NCI-H1930 (cell line): Measurements from ENCODE around the gene ACOXL.

Experiments used
- DNase-seq, 2 experiments: peaks; one replicate each; lab custom pipeline; 2025; lab: John Stamatoyannopoulos, UW

Gene ACOXL

GRCh38 chr2:110755491-110756078 is 23.2 kb downstream of the ACOXL start:
- no peak for DNase-seq

- no peak for DNase-seq
These were observed 27.0 kb downstream of the ACOXL start for GRCh38 chr2:110759411-110759810.

GRCh38 chr2:110764931-110765330 is 32.6 kb downstream of the ACOXL start:
- no peak for DNase-seq

DNA sequence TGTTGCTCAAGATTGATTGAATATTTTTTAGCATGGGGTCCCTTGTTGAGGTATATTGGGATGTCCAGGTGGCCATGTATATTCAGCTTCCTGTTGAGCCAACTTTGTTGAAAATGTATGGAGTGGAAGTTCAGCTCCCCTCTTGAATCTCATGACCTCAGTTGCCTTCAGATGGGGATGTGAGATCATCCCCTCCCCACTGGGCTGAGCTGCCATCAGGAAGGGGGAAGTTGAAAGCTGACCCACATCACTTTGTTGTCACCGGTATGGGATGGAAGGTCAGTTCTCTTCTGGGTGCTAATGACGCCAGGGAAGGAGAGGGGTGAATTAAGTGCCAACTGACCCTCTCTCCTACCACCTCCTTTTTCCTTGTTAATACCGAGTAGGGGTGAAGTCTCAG is 33.9 kb downstream of the ACOXL start:
- no peak for DNase-seq

GRCh38 chr2:110768591-110768990 is 36.2 kb downstream of the ACOXL start:
- peak; percentile 37 to 48 for DNase-seq

DNA sequence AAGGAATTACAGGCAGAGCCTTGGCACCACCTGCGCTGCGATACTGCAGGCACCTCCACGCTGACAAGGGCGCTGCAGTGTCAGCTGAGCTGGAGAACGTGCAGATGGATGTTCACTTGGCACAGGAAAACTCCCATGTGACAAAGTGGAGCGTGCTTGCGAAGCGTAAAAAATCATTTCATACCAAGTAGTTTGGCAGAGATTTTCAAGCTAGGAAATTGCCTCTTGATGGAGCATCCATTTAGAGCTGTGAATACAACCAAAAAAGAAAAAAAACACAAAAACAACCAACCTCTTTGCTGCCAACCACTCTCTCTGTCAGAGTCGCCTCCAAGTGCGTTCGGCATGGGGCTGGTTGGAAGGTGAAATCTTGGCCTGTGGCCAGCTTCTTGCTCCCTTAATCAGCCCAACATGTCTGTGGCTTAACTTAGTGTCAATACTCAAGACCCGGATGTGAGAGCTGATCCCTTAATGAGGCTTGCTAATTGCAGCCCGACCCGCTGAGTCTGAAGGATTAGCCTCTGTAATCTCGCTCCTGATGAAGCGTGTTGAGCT is 38.1 kb downstream of the ACOXL start:
- DNase-seq: no peak

- DNase-seq: no peak
These were observed 38.6 kb downstream of the ACOXL start for GRCh38 chr2:110770959-110771431.

- DNase-seq: no peak
These were observed 39.4 kb downstream of the ACOXL start for GRCh38 chr2:110771547-110772382.

DNA sequence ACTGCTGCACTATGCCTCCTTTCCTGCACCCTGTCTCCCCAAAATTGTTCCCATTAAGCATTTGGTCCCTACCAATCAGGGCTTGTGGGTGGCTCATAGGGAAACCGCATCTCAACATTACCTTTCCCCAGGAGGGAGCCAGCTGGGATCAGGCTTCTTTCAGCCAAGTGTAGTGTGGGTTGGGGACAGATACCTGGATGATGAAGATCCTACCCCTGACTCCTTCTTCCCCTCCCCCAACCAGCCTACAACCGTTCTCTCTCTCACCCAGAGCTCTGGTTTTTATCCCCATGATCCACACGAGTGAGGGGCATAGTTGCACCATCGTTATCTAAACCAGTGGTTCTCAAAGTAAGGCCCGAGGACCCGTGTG is 40.0 kb downstream of the ACOXL start:
- no peak for DNase-seq

GRCh38 chr2:110773401-110773921 is 41.1 kb downstream of the ACOXL start:
- DNase-seq: no peak

DNA sequence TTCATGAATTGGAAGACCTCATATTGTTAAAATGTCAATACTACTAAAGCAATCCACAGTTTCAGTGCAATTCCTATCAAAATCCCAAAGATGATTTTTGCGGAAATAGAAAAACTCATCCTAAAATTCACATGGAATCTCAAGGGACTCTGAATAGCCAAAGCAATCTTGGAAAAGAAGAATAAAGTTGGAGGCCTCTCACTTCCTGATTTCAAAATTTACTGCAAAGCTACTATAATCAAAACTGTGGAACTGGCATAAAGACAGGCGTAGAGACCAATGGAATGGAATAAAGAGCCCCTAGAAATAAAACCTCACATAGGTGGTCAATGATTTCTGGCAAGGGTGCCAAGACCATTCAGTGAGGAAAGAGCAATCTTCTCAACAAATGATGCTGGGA is 42.3 kb downstream of the ACOXL start:
- no peak for DNase-seq

DNA sequence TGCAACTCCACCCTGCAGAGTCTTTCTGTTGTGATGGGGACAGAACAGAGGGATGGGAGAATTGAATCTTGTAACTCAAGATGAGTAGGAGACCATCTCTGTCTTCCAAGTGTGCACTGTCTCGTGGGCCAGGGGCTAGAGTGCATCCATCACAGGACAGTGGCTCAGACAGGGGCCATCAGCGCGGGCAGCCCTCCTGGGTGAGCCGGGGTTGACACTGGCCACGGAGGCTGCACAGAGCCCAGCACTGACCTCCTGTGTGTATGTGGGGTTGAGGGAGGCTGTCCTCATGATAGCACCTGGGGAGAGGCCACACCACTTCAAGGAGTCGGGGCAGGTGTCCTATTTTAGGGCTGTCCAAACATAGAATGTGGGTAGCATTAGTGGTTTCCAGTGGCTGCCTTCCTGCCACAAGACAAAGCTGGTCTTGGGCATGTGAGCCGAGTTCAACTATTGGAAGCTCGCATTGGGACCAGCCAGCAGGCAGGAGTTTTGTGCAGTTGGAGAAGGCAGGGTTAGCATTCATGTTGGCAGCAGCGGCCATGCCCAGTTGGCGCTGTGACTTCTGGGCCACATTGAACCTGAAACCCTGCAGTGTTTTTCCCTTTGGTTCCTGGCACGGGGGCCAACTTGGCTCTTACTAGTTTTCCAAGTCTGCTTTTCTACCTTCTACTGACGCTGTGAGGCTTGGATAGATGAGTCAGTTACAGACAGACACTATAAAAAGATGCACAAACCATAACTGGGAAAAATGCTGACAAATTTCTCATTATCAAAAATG is 45.3 kb downstream of the ACOXL start:
- DNase-seq: no peak

GRCh38 chr2:110780461-110780860 is 48.1 kb downstream of the ACOXL start:
- no peak for DNase-seq

GRCh38 chr2:110783196-110783873 is 51.0 kb downstream of the ACOXL start:
- no peak for DNase-seq

DNA sequence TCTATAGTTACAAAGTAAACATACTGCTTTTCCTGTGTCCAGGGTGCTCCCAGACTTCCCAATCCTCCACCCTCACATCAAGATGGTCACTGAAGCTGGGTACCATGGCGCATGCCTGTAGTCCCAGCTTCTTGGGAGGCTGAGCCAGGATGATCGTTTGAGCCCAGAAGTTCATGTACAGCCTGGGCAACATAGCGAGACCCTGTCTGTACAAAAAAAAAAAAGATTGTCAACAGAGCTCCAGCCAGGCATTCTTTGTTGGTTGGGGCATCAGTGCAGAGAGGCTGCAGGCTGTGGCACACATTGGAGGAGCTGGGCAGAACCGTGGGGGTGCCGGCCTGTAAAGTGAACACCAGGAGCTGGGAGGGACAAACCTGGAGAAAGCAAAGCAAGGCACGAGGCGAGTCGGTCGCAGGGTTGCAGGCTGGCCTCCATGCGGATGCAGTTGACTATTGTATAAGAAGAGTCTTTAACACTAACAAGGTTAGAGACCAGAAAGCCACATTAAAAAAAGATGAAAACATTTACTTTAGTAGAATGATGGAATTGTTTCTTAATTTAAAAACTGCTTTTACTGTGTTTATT is 51.8 kb downstream of the ACOXL start:
- no peak for DNase-seq

DNA sequence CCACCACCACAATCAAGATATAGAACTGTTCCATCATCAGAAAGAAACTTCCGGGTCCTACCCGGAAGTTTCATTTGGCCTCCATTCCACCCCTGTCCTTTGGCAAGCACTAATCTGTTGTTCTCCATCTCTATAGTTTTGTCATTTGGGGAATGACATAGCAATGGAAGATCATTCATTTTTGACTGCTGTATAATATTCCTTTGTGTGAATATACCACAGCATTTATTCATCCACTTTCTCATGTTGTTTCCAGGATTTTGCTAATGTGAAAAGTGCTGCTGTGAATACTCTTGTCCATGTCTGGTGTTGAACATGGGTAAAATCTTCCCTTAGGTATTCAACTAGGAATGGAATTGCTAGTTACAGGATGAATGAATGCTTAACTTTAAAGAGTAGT is 53.1 kb downstream of the ACOXL start:
- no peak for DNase-seq

DNA sequence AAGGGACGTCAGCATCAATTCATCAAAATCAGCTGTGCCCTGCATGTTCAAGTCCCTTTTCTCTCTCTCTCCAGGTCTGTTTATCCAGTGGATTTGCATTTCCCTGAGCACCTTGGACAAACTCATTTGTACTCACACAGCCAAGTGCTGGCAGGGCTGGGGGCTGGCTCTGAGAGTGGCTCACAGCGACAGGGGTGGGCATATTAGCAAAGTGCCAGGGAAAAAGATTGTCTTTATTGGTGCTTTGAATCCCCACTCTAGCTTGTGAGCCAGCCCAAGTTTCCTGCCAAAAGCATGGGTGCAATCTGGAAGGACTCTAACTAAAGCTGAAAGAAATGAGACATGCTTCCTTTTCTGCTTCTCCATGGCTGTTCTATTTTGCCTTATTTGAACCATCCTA is 56.6 kb downstream of the ACOXL start:
- DNase-seq: no peak

GRCh38 chr2:110789706-110790105 is 57.3 kb downstream of the ACOXL start:
- DNase-seq: no peak

DNA sequence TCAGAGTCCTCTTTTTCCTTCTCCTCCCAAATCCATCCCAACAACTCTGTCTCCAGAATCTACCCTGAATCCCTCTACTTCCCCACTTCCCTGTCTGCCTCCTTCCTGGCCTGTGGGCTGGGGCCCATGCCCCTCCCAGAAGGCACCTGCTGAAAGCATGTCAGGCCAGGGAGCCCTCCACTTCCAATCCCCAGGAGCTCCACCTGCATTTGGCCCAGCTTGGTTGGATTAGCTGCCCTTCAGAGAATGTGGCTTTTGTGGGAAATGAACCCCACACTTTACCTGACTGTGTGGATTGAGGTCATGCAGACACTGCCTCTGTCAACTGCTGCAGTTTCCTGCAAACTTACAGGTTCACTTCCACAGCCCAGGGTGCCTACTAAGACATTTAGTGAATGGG is 58.5 kb downstream of the ACOXL start:
- no peak for DNase-seq

DNA sequence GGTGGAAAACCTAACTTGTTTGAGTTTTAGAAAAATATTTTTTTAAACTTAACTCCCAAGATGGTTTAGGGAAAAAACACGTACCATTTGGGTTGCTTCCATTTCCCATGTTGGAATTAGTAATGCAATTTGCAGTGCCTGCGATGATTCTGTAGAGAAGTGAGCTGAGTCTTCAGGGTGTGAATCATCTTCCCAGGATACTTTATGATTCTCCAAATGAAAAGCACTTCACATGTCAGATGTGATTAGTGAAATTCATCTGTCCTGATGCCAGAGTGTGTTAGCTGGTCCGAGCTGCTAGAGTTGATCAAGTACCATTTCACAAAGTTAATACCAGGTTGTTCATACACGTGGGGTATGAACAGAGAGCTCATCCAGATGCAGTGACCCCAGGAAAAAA is 59.1 kb downstream of the ACOXL start:
- no peak for DNase-seq

- no peak for DNase-seq
These were observed 60.7 kb downstream of the ACOXL start for GRCh38 chr2:110793034-110793433.
